ENCODE results near the gene ERGIC1.

DNA sequence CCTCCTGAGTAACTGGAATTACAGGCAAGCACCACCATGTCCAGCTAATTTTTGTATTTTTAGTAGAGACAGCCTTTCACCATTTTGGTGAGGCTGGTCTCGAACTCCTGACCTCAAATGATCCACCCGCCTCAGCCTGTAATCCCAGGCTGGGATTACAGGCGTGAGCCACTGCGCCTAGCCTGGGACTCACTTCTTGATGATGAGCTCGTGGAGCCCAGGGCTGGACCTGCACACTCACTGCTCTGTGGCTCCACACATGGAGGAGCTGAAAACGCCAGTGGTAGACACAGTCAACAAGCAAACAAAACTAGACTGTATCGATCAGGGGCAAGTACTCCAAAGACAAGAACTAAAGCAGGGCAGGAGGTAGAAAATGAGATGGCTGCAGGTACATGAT lies 65.4 kb downstream of the ERGIC1 start:
- TF ChIP-seq, protein P1, sequence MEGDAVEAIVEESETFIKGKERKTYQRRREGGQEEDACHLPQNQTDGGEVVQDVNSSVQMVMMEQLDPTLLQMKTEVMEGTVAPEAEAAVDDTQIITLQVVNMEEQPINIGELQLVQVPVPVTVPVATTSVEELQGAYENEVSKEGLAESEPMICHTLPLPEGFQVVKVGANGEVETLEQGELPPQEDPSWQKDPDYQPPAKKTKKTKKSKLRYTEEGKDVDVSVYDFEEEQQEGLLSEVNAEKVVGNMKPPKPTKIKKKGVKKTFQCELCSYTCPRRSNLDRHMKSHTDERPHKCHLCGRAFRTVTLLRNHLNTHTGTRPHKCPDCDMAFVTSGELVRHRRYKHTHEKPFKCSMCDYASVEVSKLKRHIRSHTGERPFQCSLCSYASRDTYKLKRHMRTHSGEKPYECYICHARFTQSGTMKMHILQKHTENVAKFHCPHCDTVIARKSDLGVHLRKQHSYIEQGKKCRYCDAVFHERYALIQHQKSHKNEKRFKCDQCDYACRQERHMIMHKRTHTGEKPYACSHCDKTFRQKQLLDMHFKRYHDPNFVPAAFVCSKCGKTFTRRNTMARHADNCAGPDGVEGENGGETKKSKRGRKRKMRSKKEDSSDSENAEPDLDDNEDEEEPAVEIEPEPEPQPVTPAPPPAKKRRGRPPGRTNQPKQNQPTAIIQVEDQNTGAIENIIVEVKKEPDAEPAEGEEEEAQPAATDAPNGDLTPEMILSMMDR (IDR thresholded peaks at IDR 0.05), result no peak
- TF ChIP-seq POLR2AphosphoS5 (IDR thresholded peaks at IDR 0.05), result no peak

All from gastroesophageal sphincter (tissue), 3 donors.